Endodermal cell (in vitro differentiated cells): ENCODE data around the gene R3HDM4. TPM values are rescaled to one million over a fixed set of nuclear protein-coding genes. Genes with fewer than 3 reads are reported as not detected.

ENCODE experiments used
- DNase-seq: peaks from one replicate; pipeline ENCODE4 v3.0.0-alpha.2; 2017
- H3K27ac ChIP-seq: 2 replicates; pipeline ENCODE4 v1.5.1; 2013; ENCODE audit warnings: mild to moderate bottlenecking, low read depth, low read length, moderate library complexity
- H3K27me3 ChIP-seq: 2 replicates; pipeline ENCODE4 v1.6.1; 2013; ENCODE audit warnings: mild to moderate bottlenecking, low read length, moderate library complexity; ENCODE audit not compliant: insufficient read depth, control insufficient read depth, poor library complexity, severe bottlenecking
- H3K36me3 ChIP-seq: 2 replicates; pipeline ENCODE4 v1.7.0; 2013; ENCODE audit warnings: mild to moderate bottlenecking, low read length, moderate library complexity; ENCODE audit not compliant: control insufficient read depth, insufficient read depth
- H3K4me1 ChIP-seq: one replicate; pipeline ENCODE4 v1.7.0; 2013; ENCODE audit warnings: low read length; ENCODE audit not compliant: control insufficient read depth, insufficient read depth
- H3K4me3 ChIP-seq: 2 replicates; pipeline ENCODE4 v1.5.1; 2013; ENCODE audit warnings: mild to moderate bottlenecking, low read length, moderate library complexity
- H3K9ac ChIP-seq: 2 replicates; pipeline ENCODE4 v1.6.1; 2013; ENCODE audit warnings: mild to moderate bottlenecking, low read length, moderate library complexity; ENCODE audit not compliant: poor library complexity, severe bottlenecking; ENCODE audit errors: extremely low read depth
- H3K9me3 ChIP-seq: 2 replicates; pipeline ENCODE4 v1.6.1; 2013; ENCODE audit warnings: mild to moderate bottlenecking, low read length, moderate library complexity; ENCODE audit not compliant: control insufficient read depth
- H3K27ac Mint-ChIP-seq: 2 replicates; pipeline ENCODE4 v1.8.0; 2020; ENCODE audit warnings: mixed read lengths
- H3K27me3 Mint-ChIP-seq: 2 replicates; pipeline ENCODE4 v1.8.0; 2021; ENCODE audit warnings: mild to moderate bottlenecking, mixed read lengths; ENCODE audit not compliant: insufficient read depth
- H3K36me3 Mint-ChIP-seq: 2 replicates; pipeline ENCODE4 v1.8.0; 2020; ENCODE audit warnings: low read depth, mixed read lengths
- H3K4me1 Mint-ChIP-seq: 2 replicates; pipeline ENCODE4 v1.8.0; 2020; ENCODE audit warnings: mixed read lengths
- H3K4me3 Mint-ChIP-seq: 2 replicates; pipeline ENCODE4 v1.8.0; 2020; ENCODE audit warnings: mild to moderate bottlenecking, moderate library complexity, mixed read lengths
- H3K9me3 Mint-ChIP-seq: 2 replicates; pipeline ENCODE4 v1.8.0; 2020; ENCODE audit warnings: mild to moderate bottlenecking, mixed read lengths
- WGBS, 2 experiments: methylation state at CpG; one replicate each; pipeline versions ENCODE4 v1.1.5 to v1.1.7; 2013; ENCODE audit warnings: missing lambda C conversion rate in 2 of 2, mixed read lengths in 1 of 2; ENCODE audit not compliant: insufficient coverage in 1 of 2, insufficient read length in 1 of 2; 5-methylcytosine and 5-hydroxymethylcytosine counted together
- total RNA-seq, 2 donors: library from RNA; stranded (reverse); fragmentation: NEBNext Ultra II Directional in 1 of 2; extraction: Animal tissue kit (Norgen Biotek cat#: 25700) in 1 of 2; gene quantifications; 2 replicates in 1 of 2; 3 replicates in 1 of 2; pipeline ENCODE4 v1.2.1, GENCODE V29; 2021
- TF ChIP-seq, protein P1 (sequence below): fragments of 200-600 bp; sonication (generic); conservative IDR thresholded peaks from 2 replicates; pipeline ENCODE4 v1.5.0; 2021; ENCODE audit warnings: antibody characterized with exemption, mild to moderate bottlenecking

R3HDM4 gene
- total RNA-seq, 2 donors from 2014 or later = 61.1 to 64.7 TPM

DNA sequence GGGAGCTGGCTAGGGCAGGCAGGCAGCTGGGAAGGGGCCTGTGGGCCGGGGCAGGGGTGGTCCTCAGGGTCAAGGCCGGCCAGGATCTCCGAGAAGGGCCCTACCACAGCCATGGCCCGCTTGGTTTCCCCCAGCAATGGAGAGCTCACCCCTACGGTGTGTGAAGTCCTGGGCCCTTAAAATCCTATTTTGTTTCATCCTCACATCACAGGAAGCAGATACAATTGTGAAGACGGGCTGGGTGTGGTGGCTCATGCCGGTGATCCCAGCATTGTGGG is 11.0 kb downstream of the R3HDM4 start:
- WGBS, 2 experiments = 88 to 93% methylated on average over 4 to 7 of the region's 7 CpGs
- Mint-ChIP-seq H3K9me3 (no peaks in the 10 kb centered on the region), H3K27me3 (no peaks in the 10 kb centered on the region), H3K4me3 (no peak overlapping the region), H3K36me3 (peaks cover 23% of the 10 kb centered on the region), H3K27ac (no peak overlapping the region), H3K4me1 (peaks cover 3% of the 10 kb centered on the region)
- Histone ChIP-seq H3K27me3 (no peaks in the 10 kb centered on the region), H3K36me3 (peaks cover 19% of the 10 kb centered on the region), H3K4me3 (no peak overlapping the region), H3K9me3 (no peaks in the 10 kb centered on the region), H3K4me1 (no peaks in the 10 kb centered on the region), H3K27ac (no peak overlapping the region), H3K9ac (no peak overlapping the region)
- no peak for DNase-seq
- TF ChIP-seq, protein P1, sequence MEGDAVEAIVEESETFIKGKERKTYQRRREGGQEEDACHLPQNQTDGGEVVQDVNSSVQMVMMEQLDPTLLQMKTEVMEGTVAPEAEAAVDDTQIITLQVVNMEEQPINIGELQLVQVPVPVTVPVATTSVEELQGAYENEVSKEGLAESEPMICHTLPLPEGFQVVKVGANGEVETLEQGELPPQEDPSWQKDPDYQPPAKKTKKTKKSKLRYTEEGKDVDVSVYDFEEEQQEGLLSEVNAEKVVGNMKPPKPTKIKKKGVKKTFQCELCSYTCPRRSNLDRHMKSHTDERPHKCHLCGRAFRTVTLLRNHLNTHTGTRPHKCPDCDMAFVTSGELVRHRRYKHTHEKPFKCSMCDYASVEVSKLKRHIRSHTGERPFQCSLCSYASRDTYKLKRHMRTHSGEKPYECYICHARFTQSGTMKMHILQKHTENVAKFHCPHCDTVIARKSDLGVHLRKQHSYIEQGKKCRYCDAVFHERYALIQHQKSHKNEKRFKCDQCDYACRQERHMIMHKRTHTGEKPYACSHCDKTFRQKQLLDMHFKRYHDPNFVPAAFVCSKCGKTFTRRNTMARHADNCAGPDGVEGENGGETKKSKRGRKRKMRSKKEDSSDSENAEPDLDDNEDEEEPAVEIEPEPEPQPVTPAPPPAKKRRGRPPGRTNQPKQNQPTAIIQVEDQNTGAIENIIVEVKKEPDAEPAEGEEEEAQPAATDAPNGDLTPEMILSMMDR = no peak

DNA sequence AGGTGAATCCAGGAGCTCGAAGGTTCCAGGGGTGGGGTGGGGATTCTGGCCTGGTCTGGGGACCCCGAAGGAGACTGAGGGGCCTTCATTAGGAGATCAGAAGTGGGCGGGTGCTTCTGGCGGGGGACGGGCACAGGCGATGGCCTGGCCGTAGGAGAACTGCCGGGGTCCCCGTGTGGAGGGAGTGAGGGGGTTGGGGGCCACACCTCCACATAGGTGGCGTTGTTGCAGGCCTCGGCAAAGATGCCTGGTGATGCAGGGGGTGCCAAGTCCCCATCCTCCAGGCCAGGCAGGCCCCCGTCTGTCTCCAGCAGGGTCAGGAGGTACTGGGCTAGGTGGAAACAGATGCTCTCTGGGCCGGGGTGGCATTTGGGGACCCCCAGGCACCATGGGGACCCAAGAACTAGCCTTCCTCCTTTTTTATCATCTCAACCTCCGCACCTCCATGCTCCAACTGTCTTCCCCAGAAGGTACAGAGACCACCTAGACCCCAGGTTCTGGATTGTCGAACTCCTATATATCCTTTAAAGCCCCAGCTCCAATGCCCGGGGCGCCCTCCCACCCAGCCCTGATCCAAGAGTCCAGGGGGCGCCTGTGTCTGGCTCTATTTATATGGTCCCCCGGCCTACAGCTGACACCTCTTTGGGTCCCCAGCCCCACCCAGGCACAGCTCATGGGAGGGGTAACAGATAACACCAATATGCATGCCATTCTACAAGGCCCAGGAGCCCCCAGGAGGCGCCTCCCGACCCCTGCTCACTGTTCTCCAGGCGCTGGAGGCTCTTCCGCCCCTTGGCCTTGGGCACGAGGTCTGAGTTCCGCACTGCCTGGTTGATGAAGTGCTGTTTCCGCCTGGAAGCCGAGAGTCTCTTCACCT is 11.6 kb downstream of the R3HDM4 start:
- DNase-seq = no peak
- Histone ChIP-seq H3K36me3 (peaks cover 20% of the 10 kb centered on the region), H3K27me3 (no peaks in the 10 kb centered on the region), H3K4me1 (no peaks in the 10 kb centered on the region), H3K27ac (no peak overlapping the region), H3K9ac (no peak overlapping the region), H3K4me3 (no peak overlapping the region), H3K9me3 (no peaks in the 10 kb centered on the region)
- Mint-ChIP-seq H3K4me1 (peaks cover 3% of the 10 kb centered on the region), H3K9me3 (no peaks in the 10 kb centered on the region), H3K36me3 (peaks cover 27% of the 10 kb centered on the region), H3K27ac (no peak overlapping the region), H3K27me3 (no peaks in the 10 kb centered on the region), H3K4me3 (no peak overlapping the region)
- 92 to 94% methylated on average over 18 to 27 of the region's 27 CpGs for WGBS, 2 experiments
- TF ChIP-seq, protein P1 = no peak

DNA sequence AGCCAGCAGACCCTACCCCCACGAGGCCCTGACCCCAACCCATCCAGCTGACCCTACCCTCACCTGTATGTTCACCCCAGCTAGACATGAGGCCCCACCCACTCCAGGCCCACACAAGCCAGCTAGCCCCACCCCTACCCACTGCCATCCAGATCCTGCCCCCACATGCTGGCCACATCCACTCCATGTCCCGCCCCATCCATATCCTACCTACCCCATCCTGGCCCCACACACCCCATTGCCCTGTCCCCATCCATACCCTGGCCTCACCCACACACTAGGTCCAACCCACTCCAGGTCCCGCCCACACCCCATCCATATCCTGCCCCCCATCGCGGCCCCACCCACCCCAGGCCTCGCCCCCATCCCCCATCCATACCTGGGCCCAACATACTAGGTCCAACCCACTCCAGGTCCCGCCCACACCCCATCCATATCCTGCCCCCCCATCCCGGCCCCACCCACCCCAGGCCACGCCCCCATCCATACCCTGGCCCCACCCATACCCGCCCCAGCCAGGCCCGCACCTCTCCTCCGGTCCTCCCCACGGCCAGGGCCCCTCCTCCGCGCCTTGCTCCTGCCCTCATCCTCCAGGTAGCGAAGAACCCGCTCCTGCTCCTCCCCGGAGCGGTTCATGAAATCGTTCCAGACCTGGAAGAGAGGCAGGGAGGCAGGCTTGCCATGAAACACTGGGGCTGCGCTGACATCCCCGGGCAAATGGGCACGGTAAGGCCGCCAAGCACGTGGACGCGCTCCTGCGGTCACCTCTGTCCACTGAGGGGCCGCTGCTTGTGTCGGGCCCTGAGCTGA is 12.5 kb downstream of the R3HDM4 start:
- H3K27me3 Mint-ChIP-seq = no peaks in the 10 kb centered on the region
- no peak overlapping the region for H3K27ac Mint-ChIP-seq
- H3K9ac ChIP-seq = no peak overlapping the region
- H3K9me3 ChIP-seq = no peaks in the 10 kb centered on the region
- no peak overlapping the region for H3K4me3 ChIP-seq
- H3K4me3 Mint-ChIP-seq = no peak overlapping the region
- no peaks in the 10 kb centered on the region for H3K9me3 Mint-ChIP-seq
- DNase-seq = peak; percentile 89
- TF ChIP-seq, protein P1 = no peak
- H3K27ac ChIP-seq = no peak overlapping the region
- peaks cover 3% of the 10 kb centered on the region for H3K4me1 Mint-ChIP-seq
- peaks cover 20% of the 10 kb centered on the region for H3K36me3 ChIP-seq
- H3K4me1 ChIP-seq = no peaks in the 10 kb centered on the region
- 95 to 98% methylated on average over 17 to 23 of the region's 30 CpGs for WGBS, 2 experiments
- no peaks in the 10 kb centered on the region for H3K27me3 ChIP-seq
- H3K36me3 Mint-ChIP-seq = peaks cover 30% of the 10 kb centered on the region
